ENCODE data around the gene CNNM2.

Gene CNNM2

DNA sequence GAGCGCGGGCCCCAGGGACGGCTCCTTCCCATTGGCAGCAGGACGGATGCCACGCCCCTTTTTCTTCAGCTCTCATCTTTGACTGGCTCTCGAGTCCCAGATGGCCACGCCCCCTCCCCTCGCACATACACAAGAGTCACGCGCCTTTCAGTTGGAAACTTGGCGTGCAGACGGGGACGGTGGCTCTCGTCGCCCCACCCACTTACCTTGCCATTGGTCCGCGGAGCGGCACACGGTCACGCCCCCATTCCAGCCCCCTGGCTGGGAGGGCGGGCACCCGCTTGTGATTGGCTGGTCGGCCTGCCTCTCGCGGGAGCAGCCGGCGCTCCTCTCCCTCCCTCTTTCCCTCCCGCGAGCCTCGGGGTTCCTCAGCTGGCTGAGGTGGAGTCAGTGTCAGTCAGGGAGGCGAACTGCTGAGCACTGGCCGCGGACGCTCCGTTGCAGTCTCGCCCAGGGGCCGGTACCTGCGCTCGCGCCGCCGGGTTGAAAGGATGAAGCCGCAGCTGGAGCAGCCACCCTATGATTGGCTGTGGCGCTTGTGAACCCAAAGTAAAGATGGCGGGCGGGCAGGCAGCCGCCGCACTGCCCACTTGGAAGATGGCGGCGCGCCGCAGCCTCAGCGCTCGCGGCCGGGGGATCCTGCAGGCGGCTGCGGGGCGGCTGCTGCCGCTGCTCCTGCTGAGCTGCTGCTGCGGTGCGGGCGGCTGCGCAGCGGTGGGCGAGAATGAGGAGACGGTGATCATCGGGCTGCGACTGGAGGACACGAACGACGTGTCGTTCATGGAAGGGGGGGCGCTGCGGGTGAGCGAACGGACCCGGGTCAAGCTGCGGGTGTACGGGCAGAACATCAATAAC lies at the start of gene CNNM2:
Gene CNNM2 (plus strand): TSS at position 333 of the 855 bp plus-strand sequence. CDS start 187 bp downstream, at position 520.
- peak within 1 kb of the TSS; percentile 70 for H3K4me3 ChIP-seq (ENCODE audit: insufficient read depth, low read length, poor library complexity, severe bottlenecking)
- peak within 1 kb of the TSS; percentile 91 for H2AFZ ChIP-seq (ENCODE audit: low read depth, low read length, severe bottlenecking)
- H3F3A ChIP-seq (ENCODE audit: insufficient read depth), result no peaks in the 10 kb centered on the region
- TF ChIP-seq, protein P1, sequence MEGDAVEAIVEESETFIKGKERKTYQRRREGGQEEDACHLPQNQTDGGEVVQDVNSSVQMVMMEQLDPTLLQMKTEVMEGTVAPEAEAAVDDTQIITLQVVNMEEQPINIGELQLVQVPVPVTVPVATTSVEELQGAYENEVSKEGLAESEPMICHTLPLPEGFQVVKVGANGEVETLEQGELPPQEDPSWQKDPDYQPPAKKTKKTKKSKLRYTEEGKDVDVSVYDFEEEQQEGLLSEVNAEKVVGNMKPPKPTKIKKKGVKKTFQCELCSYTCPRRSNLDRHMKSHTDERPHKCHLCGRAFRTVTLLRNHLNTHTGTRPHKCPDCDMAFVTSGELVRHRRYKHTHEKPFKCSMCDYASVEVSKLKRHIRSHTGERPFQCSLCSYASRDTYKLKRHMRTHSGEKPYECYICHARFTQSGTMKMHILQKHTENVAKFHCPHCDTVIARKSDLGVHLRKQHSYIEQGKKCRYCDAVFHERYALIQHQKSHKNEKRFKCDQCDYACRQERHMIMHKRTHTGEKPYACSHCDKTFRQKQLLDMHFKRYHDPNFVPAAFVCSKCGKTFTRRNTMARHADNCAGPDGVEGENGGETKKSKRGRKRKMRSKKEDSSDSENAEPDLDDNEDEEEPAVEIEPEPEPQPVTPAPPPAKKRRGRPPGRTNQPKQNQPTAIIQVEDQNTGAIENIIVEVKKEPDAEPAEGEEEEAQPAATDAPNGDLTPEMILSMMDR (IDR thresholded peaks at IDR 0.05; ENCODE audit: insufficient read depth, low read length, poor library complexity, severe bottlenecking), result no peak
- TF ChIP-seq EZH2phosphoT487 (conservative IDR thresholded peaks at IDR 0.05; ENCODE audit: low read length), result no peak
- no peak within 1 kb of the TSS; the same call in 1 of the 2 replicates for H3K27ac ChIP-seq (ENCODE audit: low read depth, low read length)
- no peaks in the 10 kb centered on the region for H3K36me3 ChIP-seq (ENCODE audit: low read length)
- no peaks in the 10 kb centered on the region for H3K79me2 ChIP-seq (ENCODE audit: insufficient read depth, low read length)
- no peaks in the 10 kb centered on the region for H3K9me2 ChIP-seq (replicated peaks; ENCODE audit: insufficient read depth, low read length)
- H4K20me1 ChIP-seq (ENCODE audit: low read depth, low read length), result no peaks in the 10 kb centered on the region
- H3K9me3 ChIP-seq (ENCODE audit: insufficient read depth, low read length), result no peaks in the 10 kb centered on the region
- peak within 1 kb of the TSS; percentile 74 for H3K4me2 ChIP-seq (ENCODE audit: low read depth, low read length, poor library complexity, severe bottlenecking)
- H3K9ac ChIP-seq (ENCODE audit: low read length), result peak within 1 kb of the TSS; percentile 72
- H3K27me3 ChIP-seq (ENCODE audit: low read length), result no peaks in the 10 kb centered on the region

DNA sequence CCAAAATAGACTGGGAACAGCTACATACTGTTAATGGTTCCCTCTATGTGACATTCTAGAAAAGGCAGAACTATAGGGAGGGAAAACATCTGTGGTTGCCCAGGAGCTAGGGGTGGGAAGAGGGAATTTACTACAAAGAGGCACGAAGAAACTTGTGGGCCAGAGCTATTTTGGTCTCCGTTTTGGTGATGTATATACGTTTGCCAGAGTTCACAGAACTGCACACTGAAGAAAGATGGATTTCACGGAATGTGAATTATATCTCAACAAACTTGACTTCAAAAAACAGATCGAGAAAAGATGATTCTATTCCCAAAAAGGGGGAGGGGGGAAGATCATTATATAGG lies 49.2 kb upstream of the CNNM2 start:
- Histone ChIP-seq H3K9me2 (replicated peaks; ENCODE audit: insufficient read depth, low read length) (no peaks in the 10 kb centered on the region), H3K27ac (ENCODE audit: low read depth, low read length) (no peak overlapping the region), H3K4me2 (ENCODE audit: low read depth, low read length, poor library complexity, severe bottlenecking) (no peak overlapping the region), H3K9me3 (ENCODE audit: insufficient read depth, low read length) (no peaks in the 10 kb centered on the region), H2AFZ (ENCODE audit: low read depth, low read length, severe bottlenecking) (no peak overlapping the region), H3K9ac (ENCODE audit: low read length) (no peak overlapping the region), H3K36me3 (ENCODE audit: low read length) (no peaks in the 10 kb centered on the region), H3K79me2 (ENCODE audit: insufficient read depth, low read length) (no peaks in the 10 kb centered on the region), H3K27me3 (ENCODE audit: low read length) (no peaks in the 10 kb centered on the region), H3K4me3 (ENCODE audit: insufficient read depth, low read length, poor library complexity, severe bottlenecking) (no peak overlapping the region), H4K20me1 (ENCODE audit: low read depth, low read length) (no peaks in the 10 kb centered on the region), H3F3A (ENCODE audit: insufficient read depth) (no peaks in the 10 kb centered on the region)
- no peak for TF ChIP-seq EZH2phosphoT487 (conservative IDR thresholded peaks at IDR 0.05; ENCODE audit: low read length)
- TF ChIP-seq, protein P1 (IDR thresholded peaks at IDR 0.05; ENCODE audit: insufficient read depth, low read length, poor library complexity, severe bottlenecking), result no peak

DNA sequence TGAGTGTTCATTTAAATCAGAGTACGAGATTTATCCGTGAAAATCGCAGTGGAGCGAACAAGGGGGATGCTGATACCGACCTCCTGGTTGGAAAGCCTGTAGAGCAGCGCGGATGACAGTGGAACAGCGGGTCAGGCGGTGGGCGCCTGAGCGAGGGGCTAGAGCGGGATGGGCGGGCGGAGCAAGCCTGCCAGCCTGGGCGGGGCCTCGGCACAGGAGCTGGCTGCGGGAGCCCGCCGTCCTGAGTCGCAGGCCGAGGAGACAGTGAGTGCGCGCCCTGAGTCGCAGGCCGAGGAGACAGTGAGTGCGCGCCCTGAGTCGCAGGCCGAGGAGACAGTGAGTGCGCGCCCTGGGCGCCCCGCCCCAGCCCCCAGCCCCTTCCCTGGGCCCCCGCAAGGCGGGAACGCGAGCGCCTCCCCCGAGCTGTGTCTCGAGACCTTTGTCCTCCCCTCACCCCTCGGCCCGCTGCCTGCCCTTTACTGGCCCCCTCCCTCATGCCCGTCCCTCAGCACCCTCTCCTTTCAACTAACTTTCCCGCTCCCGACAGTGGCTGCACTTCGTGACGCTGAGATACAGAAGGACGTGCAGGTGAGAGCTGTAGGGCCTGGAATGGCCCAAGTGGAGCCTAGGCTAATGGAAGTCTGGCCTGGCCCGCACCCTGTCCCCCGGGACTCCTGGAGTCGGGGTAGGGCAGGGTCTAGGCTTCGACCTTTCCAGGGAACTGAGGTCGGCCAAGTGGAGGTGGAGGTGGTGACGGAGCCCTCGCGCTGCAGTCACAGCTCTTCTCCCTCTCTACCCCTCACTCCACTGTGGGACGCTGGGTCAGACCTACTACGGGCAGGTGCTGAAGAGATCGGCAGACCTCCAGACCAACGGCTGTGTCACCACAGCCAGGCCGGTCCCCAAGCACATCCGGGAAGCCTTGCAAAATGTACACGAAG lies 48.6 kb upstream of the CNNM2 start, which contains the start of gene AS3MT:
Gene AS3MT (plus strand): TSS at position 213 of the 941 bp plus-strand sequence. CDS start 123 bp downstream, at position 336.
- Histone ChIP-seq H3K36me3 (ENCODE audit: low read length) (no peaks in the 10 kb centered on the region), H3K27ac (ENCODE audit: low read depth, low read length) (no peak within 1 kb of the TSS), H4K20me1 (ENCODE audit: low read depth, low read length) (no peaks in the 10 kb centered on the region), H3K79me2 (ENCODE audit: insufficient read depth, low read length) (no peaks in the 10 kb centered on the region), H3K9me3 (ENCODE audit: insufficient read depth, low read length) (no peaks in the 10 kb centered on the region), H2AFZ (ENCODE audit: low read depth, low read length, severe bottlenecking) (no peak within 1 kb of the TSS), H3K27me3 (ENCODE audit: low read length) (no peaks in the 10 kb centered on the region), H3K9ac (ENCODE audit: low read length) (no peak within 1 kb of the TSS), H3K4me3 (ENCODE audit: insufficient read depth, low read length, poor library complexity, severe bottlenecking) (no peak within 1 kb of the TSS), H3F3A (ENCODE audit: insufficient read depth) (no peaks in the 10 kb centered on the region), H3K9me2 (replicated peaks; ENCODE audit: insufficient read depth, low read length) (no peaks in the 10 kb centered on the region), H3K4me2 (ENCODE audit: low read depth, low read length, poor library complexity, severe bottlenecking) (no peak within 1 kb of the TSS)
- no peak for TF ChIP-seq EZH2phosphoT487 (conservative IDR thresholded peaks at IDR 0.05; ENCODE audit: low read length)
- TF ChIP-seq, protein P1 (IDR thresholded peaks at IDR 0.05; ENCODE audit: insufficient read depth, low read length, poor library complexity, severe bottlenecking), result no peak

All from SU-DHL-6 (cell line).